GM18870 (cell line): ENCODE measurements around the gene NARS2.
"Not testable (repeated sequence)": the region's sequence is repeated elsewhere in the genome, so short reads cannot be mapped to it uniquely, and the experiment has no call there.

Experiments
- ATAC-seq: cut with Tn5 transposase; IDR thresholded peaks from one replicate; pipeline ENCODE4 v1.9.1; 2021; ENCODE audit warnings: moderate library complexity; ENCODE audit not compliant: unreplicated experiment

NARS2 gene

DNA sequence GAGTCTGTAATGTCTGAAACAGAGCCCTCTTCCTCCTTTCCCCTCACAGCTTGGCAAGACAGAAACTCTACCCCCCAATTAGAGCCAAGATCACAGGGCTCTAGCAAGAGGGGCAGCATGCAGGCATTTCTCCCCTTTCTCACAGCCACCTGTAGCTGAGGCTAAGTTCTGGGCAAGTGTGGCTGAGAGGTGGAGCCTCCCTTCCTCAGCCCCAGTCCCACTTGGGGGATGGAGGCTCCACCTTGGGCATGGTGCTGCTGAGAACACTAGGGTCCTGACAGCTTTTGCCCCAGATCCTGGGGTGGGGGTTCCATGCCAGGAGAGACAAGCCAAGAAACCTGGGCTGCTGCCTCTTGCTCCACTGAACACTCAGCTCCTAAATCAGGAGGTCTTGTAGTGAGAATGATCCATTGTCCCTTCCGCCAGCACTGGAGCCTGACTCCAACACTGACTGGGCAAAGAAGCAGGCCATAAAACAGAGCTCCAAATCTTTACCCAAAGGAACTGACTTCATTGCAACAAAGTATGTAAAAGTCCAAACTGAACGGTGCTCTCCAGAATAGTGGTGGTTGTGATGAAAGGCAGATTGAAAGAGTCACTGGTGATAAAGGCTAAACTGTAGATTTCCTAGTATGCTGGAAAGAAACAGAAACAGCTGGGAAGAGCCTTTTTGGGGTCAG, 25.6 kb downstream of the NARS2 start:
- ATAC-seq = no peak

GRCh38 chr11:78547931-78548705, 26.5 kb downstream of the NARS2 start:
- no peak for ATAC-seq

GRCh38 chr11:78542007-78542406, 32.7 kb downstream of the NARS2 start:
- ATAC-seq = no peak

- no peak for ATAC-seq
Observed at GRCh38 chr11:78541537-78541936, 33.1 kb downstream of the NARS2 start.

GRCh38 chr11:78540256-78540655, 34.4 kb downstream of the NARS2 start:
- ATAC-seq = no peak

DNA sequence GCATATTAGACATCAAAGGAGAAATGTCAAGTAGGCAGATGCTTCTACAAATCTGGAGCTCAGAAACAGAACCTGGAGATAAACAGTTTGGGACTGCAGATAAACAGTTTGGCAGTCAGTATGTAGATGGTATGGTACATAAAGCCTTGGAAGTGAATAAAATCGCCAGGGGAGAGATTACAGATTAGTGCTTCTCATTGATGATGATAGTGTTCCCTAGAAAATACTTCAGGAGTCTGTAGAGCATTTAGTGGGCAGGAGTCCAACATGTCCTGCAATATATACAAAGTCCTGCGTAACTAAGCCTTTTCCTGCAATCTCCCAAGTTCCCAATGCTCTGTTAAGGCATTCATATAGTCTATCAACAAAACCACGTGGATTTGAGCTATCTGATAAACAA, 35.2 kb downstream of the NARS2 start:
- ATAC-seq = no peak

DNA sequence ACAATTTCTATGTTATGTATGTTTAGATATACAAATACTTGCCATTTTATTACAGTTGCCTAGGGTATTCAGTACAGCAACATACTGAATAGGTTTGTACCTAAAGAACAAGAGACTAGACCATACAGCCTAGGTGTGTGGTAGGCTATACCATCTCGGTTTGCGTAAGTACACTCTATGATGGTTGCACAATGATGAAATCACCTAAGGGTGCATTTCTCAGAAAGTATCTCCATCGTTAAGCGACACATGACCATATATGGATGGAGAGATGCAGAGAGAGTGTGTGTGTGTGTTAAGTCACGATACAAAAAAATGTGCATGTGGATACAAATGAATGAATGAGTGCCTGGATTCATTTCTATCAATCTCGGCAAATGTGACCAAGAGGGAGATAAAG, 37.7 kb downstream of the NARS2 start:
- ATAC-seq = no peak

- no peak for ATAC-seq
Observed at GRCh38 chr11:78535920-78536319, 38.7 kb downstream of the NARS2 start.

DNA sequence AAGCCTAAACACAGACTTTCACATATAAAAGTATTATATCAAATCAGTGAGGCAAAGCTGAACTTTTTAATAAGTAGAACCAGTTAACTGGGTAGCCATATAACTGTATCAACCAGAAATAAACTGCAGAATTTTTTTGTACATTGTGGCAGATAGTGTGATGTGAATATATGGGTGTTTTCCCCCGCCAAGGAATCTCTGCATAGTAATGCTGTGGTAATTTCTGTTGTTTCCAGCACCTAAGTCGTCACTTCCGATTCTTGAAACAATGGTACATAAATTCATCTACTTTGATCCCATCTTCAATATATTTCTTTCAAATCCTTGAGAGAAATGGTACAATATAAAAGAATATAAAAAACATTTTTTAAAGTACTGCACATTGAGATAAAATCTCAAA, 39.6 kb downstream of the NARS2 start:
- ATAC-seq = no peak

DNA sequence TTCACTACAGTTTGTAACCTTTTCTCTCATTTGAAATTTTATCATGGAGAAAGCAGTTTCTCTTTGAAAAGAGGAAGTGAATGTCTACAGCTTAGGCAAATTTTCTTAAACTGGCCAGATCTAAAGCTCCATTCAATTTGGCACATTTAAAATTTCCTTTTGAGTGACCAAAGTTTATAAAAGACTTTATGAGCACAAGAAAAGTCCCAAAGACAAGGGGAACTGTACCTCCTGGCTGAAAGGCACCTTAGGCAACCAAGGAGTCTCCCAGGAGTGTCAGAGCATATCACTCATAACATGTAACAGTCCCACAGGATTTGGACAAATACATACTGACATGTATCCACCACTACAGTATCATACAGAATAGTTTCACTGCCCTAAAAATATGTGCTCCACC, 41.3 kb downstream of the NARS2 start:
- ATAC-seq = peak; percentile 60

DNA sequence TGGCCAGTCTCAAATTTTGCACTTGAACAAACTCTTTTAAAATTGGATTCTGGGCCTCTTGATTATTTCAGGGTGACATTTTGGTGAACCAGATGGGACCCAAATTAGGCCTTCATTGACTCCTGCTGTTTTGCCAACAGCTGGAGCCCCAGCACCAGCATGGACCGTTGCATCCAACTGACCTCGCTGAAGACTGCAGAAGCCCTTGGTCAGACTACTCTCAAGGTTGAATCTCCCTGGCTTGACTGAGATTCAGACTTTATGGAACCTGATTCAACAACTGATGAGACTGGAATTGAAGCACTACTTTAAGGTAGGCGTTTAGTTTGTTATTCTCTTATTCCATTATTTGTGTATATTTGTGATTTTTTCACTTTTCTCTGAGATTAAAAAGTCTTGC, 41.7 kb downstream of the NARS2 start:
- no peak for ATAC-seq

DNA sequence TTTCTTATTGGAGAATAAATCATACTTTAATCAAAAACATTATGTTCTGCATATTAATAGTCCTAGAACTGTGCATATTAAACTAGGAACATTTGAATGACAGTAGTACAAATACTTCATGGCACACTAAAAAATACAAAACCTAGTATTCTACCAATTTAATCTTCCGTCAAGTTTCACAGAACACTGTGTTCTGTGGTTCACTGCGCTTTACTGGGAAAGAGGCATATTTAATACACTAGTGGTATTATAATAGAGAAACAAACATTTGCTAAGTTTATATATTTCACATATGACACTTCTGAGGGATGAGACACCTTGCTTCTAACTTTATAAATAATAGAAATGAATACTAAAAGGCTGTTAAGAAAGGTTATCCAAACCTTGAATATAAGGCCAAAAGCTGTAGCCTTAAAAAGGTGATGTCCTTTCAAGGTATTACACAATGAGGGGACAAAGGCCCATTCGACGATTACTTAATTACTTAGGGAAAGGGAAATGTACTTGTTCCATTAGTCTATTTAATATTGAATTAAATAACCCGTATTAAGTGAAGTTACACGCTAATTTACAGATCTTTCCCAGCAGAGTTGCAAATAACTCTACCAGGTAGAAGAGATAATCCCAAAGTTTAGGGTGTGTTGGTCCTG, 48.0 kb downstream of the NARS2 start:
- ATAC-seq = no peak

DNA sequence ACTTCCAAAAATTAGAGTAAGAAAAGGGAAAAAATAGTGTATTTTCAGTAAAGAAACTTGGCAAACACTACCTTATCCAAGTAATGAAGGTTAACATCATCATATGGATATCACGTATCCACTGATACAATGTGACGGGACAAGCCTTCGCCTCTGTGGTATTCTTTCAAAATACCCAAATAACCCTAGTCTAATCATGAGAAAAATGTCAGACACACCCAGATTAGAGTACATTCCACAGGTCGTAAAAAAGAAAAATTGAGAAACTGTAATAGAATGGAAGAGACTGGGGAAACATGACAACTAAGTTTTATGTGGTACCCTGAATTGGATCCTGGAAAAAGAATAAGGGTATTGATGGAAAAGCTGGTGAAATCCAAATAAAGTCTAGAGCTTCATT, 48.9 kb downstream of the NARS2 start:
- ATAC-seq = no peak

GRCh38 chr11:78520230-78520629, 54.4 kb downstream of the NARS2 start:
- no peak for ATAC-seq

GRCh38 chr11:78516281-78516680, 58.4 kb downstream of the NARS2 start:
- no peak for ATAC-seq

DNA sequence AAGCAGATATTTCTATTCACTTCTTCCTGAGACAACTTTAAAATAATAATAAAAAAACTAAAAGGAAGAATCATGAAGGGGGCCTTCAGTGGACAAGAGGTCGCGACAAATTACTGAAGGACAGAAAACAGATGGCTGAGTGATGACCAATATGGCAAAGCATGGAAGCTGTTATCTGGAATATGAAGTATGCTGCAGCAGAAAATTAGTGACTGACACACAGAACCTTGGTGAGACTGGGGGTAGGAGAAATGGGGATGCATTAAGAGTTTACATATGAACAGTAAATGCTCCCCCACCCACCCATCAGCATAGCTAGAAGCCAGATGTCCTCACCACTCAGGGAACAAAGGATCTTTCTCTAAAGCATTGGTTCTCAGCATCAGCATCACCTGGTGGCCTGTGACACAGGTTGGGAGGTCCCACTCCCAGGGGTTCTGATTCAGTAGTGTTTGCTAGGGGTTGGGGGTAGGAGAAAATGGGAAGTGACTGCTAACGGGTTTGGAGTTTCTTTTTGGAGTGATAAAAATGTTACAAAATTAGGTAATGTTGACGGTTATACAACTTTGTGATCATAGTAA, 59.7 kb downstream of the NARS2 start:
- no peak for ATAC-seq

GRCh38 chr11:78513085-78513484, 61.6 kb downstream of the NARS2 start:
- not testable (repeated sequence) for ATAC-seq

- no peak for ATAC-seq
Observed at GRCh38 chr11:78510597-78510996, 64.1 kb downstream of the NARS2 start.

DNA sequence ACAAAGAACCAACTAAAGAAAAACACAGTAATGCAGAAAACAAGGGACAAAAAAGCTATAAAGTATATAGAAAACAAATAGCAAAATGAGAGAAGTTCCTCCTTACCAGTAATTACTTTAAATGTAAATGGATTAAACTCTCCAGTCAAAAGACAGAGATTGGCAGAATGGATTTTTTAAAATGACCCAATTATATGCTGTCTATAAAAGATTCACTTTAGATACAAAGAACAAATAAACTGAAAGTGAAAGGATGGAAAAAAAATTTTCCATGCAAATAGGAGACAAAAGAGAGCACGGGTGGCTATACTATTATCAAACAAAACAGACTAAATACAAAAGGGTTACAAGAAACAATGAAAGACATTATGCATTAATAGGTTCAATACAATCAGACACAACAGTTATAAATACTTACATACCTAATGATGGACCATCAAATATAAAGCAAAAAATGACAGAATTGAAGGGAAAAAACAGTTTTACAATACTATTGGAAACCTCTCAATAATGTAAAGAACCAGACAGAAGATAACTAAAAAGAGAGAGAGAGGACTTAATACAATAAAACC, 64.6 kb downstream of the NARS2 start:
- no peak for ATAC-seq

DNA sequence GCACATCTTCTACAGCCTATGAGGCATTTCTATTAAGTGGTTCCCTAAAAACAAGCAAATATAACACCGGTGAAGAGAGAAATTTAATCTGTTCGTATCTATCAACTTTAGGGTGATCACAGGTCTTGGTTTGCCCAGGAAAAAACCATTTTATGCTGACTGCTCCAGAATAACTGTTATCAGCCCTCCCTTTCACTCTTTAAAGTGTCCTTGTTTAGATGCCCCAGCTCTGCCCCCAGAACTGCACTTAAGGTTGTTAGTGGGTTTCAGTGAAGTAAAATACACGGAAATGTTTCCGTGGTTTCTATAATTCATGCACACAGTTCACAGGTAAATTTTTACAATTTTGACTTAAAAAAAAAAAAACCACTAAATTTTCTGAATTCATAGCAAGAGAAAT, 70.0 kb downstream of the NARS2 start:
- no peak for ATAC-seq

GRCh38 chr11:78504181-78504580, 70.5 kb downstream of the NARS2 start:
- no peak for ATAC-seq
